Keratinocyte (primary cell): ENCODE measurements around the gene ADNP2. TPM values are rescaled to one million over a fixed set of nuclear protein-coding genes. Genes with fewer than 3 reads are reported as not detected.

Source experiments
- DNase-seq: peaks from one replicate; pipeline ENCODE4 v3.0.0-alpha.2; 2011; ENCODE audit warnings: low read depth, missing footprints, low spot score
- FAIRE-seq: peaks from 2 replicates; lab custom pipeline; 2011; peaks lifted over from hg19 to GRCh38; lab: Jason Lieb, UNC
- H2AFZ ChIP-seq: 2 replicates; pipeline ENCODE4 v1.6.0; 2012; ENCODE audit warnings: low read length, control low read depth, inconsistent platforms; ENCODE audit not compliant: control insufficient read depth
- H3K27ac ChIP-seq: 2 replicates; pipeline ENCODE4 v1.5.1; 2011; ENCODE audit warnings: low read length; ENCODE audit not compliant: control insufficient read depth, insufficient read depth
- H3K27me3 ChIP-seq: 3 replicates; pipeline ENCODE4 v1.6.0; 2011; ENCODE audit warnings: low read length; ENCODE audit not compliant: control insufficient read depth, insufficient read depth; ENCODE audit errors: extremely low read depth
- H3K36me3 ChIP-seq, 2 experiments: 2 replicates in 1 of 2; 3 replicates in 1 of 2; pipeline ENCODE4 v1.5.1; 2011; ENCODE audit warnings: low read length in 2 of 2, mild to moderate bottlenecking in 1 of 2; ENCODE audit not compliant: control insufficient read depth in 2 of 2, insufficient read depth in 2 of 2; ENCODE audit errors: extremely low read depth in 1 of 2
- H3K4me1 ChIP-seq: 3 replicates; pipeline ENCODE4 v1.5.1; 2011; ENCODE audit warnings: low read length; ENCODE audit not compliant: control insufficient read depth, insufficient read depth; ENCODE audit errors: extremely low read depth
- H3K4me2 ChIP-seq: 3 replicates; pipeline ENCODE4 v1.6.0; 2011; ENCODE audit warnings: low read depth, low read length; ENCODE audit not compliant: control insufficient read depth, insufficient read depth; ENCODE audit errors: extremely low read depth
- H3K4me3 ChIP-seq, 3 experiments: fragments of 200-600 bp in 1 of 3; sonication (generic) in 1 of 3; 2 replicates in 2 of 3; 3 replicates in 1 of 3; pipeline ENCODE4 v1.5.1; 2011 to 2016; ENCODE audit warnings: low read length in 3 of 3, mild to moderate bottlenecking in 3 of 3, control low read depth in 2 of 3, inconsistent platforms in 1 of 3, low read depth in 1 of 3, mixed read lengths in 1 of 3, mixed run types in 1 of 3, moderate library complexity in 1 of 3; ENCODE audit not compliant: control insufficient read depth in 2 of 3, insufficient read depth in 2 of 3; ENCODE audit errors: extremely low read depth in 1 of 3
- H3K79me2 ChIP-seq: 2 replicates; pipeline ENCODE4 v1.6.0; 2012; ENCODE audit warnings: low read length; ENCODE audit not compliant: control insufficient read depth, insufficient read depth
- H3K9ac ChIP-seq: 3 replicates; pipeline ENCODE4 v1.6.0; 2011; ENCODE audit warnings: low read length; ENCODE audit not compliant: control insufficient read depth, insufficient read depth; ENCODE audit errors: extremely low read depth
- H3K9me1 ChIP-seq: 3 replicates; pipeline ENCODE4 v1.6.0; 2011; ENCODE audit warnings: low read length; ENCODE audit not compliant: control insufficient read depth, insufficient read depth; ENCODE audit errors: extremely low read depth
- H3K9me3 ChIP-seq: 2 replicates; pipeline ENCODE4 v1.5.1; 2012; ENCODE audit warnings: low read depth, low read length; ENCODE audit not compliant: control insufficient read depth
- H4K20me1 ChIP-seq: 3 replicates; pipeline ENCODE4 v1.6.0; 2011; ENCODE audit warnings: low read length; ENCODE audit not compliant: control insufficient read depth, insufficient read depth; ENCODE audit errors: extremely low read depth
- CTCF ChIP-seq, 3 experiments: IDR thresholded peaks in 1 of 3; conservative IDR thresholded peaks in 1 of 3; optimal IDR thresholded peaks in 1 of 3; 2 replicates in 2 of 3; 3 replicates in 1 of 3; pipeline versions ENCODE3 to v1.5.1; 2011; ENCODE audit warnings: low read length in 3 of 3, mild to moderate bottlenecking in 3 of 3, moderate library complexity in 2 of 3, control low read depth in 1 of 3, inconsistent platforms in 1 of 3; ENCODE audit not compliant: insufficient read depth in 2 of 3; ENCODE audit errors: extremely low read depth in 1 of 3
- EZH2 ChIP-seq: IDR thresholded peaks from one replicate; pipeline ENCODE4 v1.6.1; 2012; ENCODE audit warnings: inconsistent platforms, mild to moderate bottlenecking, low read length, moderate library complexity
- dilution Hi-C: fragments of 300-500 bp; cut with MboI; formaldehyde crosslinking; loops from one replicate; pipeline ENCODE4 v1.7.0; 2020; ENCODE audit warnings: low sequenced_read_pairs; ENCODE audit not compliant: extremely low pct_ligation_motif_present
- polyA plus RNA-seq, 5 experiments: library from polyadenylated mRNA; depleted of rRNA in 3 of 5; stranded (reverse) in 3 of 5; stranded (forward) in 1 of 5; unstranded in 1 of 5; fragments of >200 nt; gene quantifications; 1 replicate in 1 of 5; 2 replicates in 3 of 5; 3 replicates in 1 of 5; pipeline versions ENCODE4 v1.2.1 to v1.2.3, GENCODE V29; 2011 to 2012; ENCODE audit warnings: missing spikeins in 2 of 5, low read depth in 1 of 5, low replicate concordance in 1 of 5

Gene ADNP2
- polyA plus RNA-seq, 1 donor (not counting 4 experiments of a cell fraction or from before 2014, with no cell fraction given), result 11.3 TPM

GRCh38 chr18:80135136-80135535 is 26.1 kb downstream of the ADNP2 start:
- Histone ChIP-seq H3K79me2 (peaks cover 29% of the 10 kb centered on the region), H3K27ac (no peak overlapping the region), H4K20me1 (no peaks in the 10 kb centered on the region), H3K9ac (no peak overlapping the region), H3K4me2 (no peak overlapping the region), H3K9me1 (no peaks in the 10 kb centered on the region), H3K9me3 (no peaks in the 10 kb centered on the region), H3K27me3 (no peaks in the 10 kb centered on the region), H3K4me1 (peaks cover 7% of the 10 kb centered on the region), H3K36me3 (peaks cover 25 to 31% of the 10 kb centered on the region in 2 experiments), H3K4me3 (no peak overlapping the region), H2AFZ (no peak overlapping the region)
- TF ChIP-seq CTCF (optimal IDR thresholded peaks at IDR 0.05 in 1 of 3, IDR thresholded peaks at IDR 0.05 in 1 of 3, conservative IDR thresholded peaks at IDR 0.05 in 1 of 3; ENCODE audit: extremely low read depth in 1 of 3, insufficient read depth in 2 of 3, low read length in 3 of 3) (no peak), EZH2 (no peak)
- no peak for FAIRE-seq
- dilution Hi-C loops, result no loop called here
- DNase-seq, result no peak

DNA sequence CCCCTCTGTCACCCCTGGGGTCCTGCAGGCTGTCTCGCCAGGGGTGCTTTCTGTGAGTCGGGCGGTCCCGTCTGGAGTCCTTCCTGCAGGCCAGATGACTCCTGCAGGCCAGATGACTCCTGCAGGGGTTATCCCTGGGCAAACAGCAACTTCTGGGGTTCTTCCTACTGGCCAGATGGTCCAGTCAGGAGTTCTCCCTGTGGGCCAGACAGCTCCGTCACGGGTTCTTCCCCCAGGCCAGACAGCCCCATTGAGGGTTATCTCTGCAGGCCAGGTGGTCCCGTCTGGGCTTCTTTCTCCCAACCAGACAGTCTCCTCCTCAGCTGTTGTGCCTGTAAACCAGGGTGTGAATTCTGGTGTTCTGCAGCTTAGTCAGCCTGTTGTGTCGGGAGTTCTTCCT is 27.6 kb downstream of the ADNP2 start:
- H3K27me3 ChIP-seq, result no peaks in the 10 kb centered on the region
- no peaks in the 10 kb centered on the region for H4K20me1 ChIP-seq
- H3K9me3 ChIP-seq, result no peaks in the 10 kb centered on the region
- no peak overlapping the region for H2AFZ ChIP-seq
- H3K9me1 ChIP-seq, result no peaks in the 10 kb centered on the region
- H3K4me1 ChIP-seq, result peaks cover 7% of the 10 kb centered on the region
- peaks cover 29% of the 10 kb centered on the region in 2 experiments for H3K36me3 ChIP-seq
- no peak overlapping the region for H3K4me2 ChIP-seq
- dilution Hi-C loops, result no loop called here
- DNase-seq (no peak), FAIRE-seq (no peak)
- peaks cover 17% of the 10 kb centered on the region for H3K79me2 ChIP-seq
- H3K4me3 ChIP-seq, result no peak overlapping the region
- no peak overlapping the region for H3K9ac ChIP-seq
- H3K27ac ChIP-seq, result no peak overlapping the region
- no peak for TF ChIP-seq EZH2
- no peak for TF ChIP-seq CTCF (optimal IDR thresholded peaks at IDR 0.05 in 1 of 3, IDR thresholded peaks at IDR 0.05 in 1 of 3, conservative IDR thresholded peaks at IDR 0.05 in 1 of 3; ENCODE audit: extremely low read depth in 1 of 3, insufficient read depth in 2 of 3, low read length in 3 of 3)
